Sigmoid colon (tissue), 7 donors: ENCODE results near the gene PHAX. TPM values are rescaled to one million over a fixed set of nuclear protein-coding genes. Genes with fewer than 3 reads are reported as not detected.
A peak's percentile ranks its signal among the peaks of the same experiment; 100 is the strongest.
"Not testable (repeated sequence)": the region's sequence is repeated elsewhere in the genome, so short reads cannot be mapped to it uniquely, and the experiment has no call there.

Source experiments
- DNase-seq: peaks from one replicate; pipeline ENCODE4 v3.0.0-alpha.2; 2019
- H3K27ac ChIP-seq, 4 donors: fragments of 200-600 bp; sonication (generic); one replicate each; pipeline ENCODE4 v1.5.1; 2016 to 2019; ENCODE audit warnings: mild to moderate bottlenecking in 1 of 4
- H3K27me3 ChIP-seq, 3 donors: fragments of 200-600 bp; sonication (generic); one replicate each; pipeline ENCODE4 v1.5.1; 2019; ENCODE audit warnings: mild to moderate bottlenecking in 1 of 3
- H3K36me3 ChIP-seq, 4 donors: fragments of 200-600 bp; sonication (generic); one replicate each; pipeline ENCODE4 v1.5.1; 2016 to 2019
- H3K4me1 ChIP-seq, 4 donors: fragments of 200-600 bp; sonication (generic); one replicate each; pipeline ENCODE4 v1.5.1; 2017 to 2019
- H3K4me3 ChIP-seq, 4 donors: fragments of 200-600 bp; sonication (generic); one replicate each; pipeline ENCODE4 v1.5.1; 2017 to 2019; ENCODE audit warnings: mild to moderate bottlenecking in 2 of 4, moderate library complexity in 1 of 4
- H3K9me3 ChIP-seq, 4 donors: fragments of 200-600 bp in 3 of 4; sonication (generic) in 3 of 4; one replicate each; pipeline versions ENCODE4 v1.5.1 to v1.6.1; 2013 to 2019
- EP300 ChIP-seq, 4 donors: sonication (generic); formaldehyde crosslinking; IDR thresholded peaks; one replicate each; pipeline ENCODE4 v1.6.1; 2017; ENCODE audit warnings: antibody characterized with exemption in 4 of 4
- POLR2A ChIP-seq, 2 donors: fragments of 450-650 bp; IDR thresholded peaks; one replicate each; pipeline ENCODE4 v1.6.1; 2016; ENCODE audit warnings: antibody characterized with exemption in 2 of 2, mild to moderate bottlenecking in 2 of 2, moderate library complexity in 2 of 2
- POLR2AphosphoS5 ChIP-seq, 4 donors: sonication (generic); formaldehyde crosslinking; IDR thresholded peaks; one replicate each; pipeline ENCODE4 v1.6.1; 2017; ENCODE audit warnings: antibody characterized with exemption in 4 of 4
- whole genome bisulfite sequencing, 2 donors: extraction: QIAGEN DNeasy Blood & Tissue Kit; methylation state at CpG; one replicate each; pipeline ENCODE4 v1.1.7; 2013; 5-methylcytosine and 5-hydroxymethylcytosine counted together
- intact Hi-C: fragments of 100-400 bp; cut with DNase I; formaldehyde crosslinking; loops from one replicate; pipeline ENCODE4 v1.15.1; 2023
- polyA plus RNA-seq, 3 donors: library from polyadenylated mRNA; stranded (reverse); fragments of 200-250 nt; gene quantifications; one replicate each; pipeline ENCODE4 v1.2.3, GENCODE V29; 2013
- total RNA-seq, 4 donors: library from RNA; depleted of rRNA; stranded (reverse); fragments of >200 nt; gene quantifications; one replicate each; pipeline ENCODE4 v1.1.0, GENCODE V29; 2016
- TF ChIP-seq, protein P1 (sequence below), 4 experiments: fragments of 450-650 bp in 3 of 4; fragments of 200-600 bp in 1 of 4; IDR thresholded peaks; one replicate each; pipeline ENCODE4 v1.5.1; 2016 to 2019; ENCODE audit warnings: antibody characterized with exemption in 4 of 4, mild to moderate bottlenecking in 3 of 4, moderate library complexity in 2 of 4
- donor health status: healthy with polysubstance abuse.
- donor health status: Bipolar disorder and iron deficiency.
- donor health status: healthy.

PHAX gene
- total and polyA plus RNA-seq, 7 donors, result 18.9 to 58.5 (median 38.8) TPM

DNA sequence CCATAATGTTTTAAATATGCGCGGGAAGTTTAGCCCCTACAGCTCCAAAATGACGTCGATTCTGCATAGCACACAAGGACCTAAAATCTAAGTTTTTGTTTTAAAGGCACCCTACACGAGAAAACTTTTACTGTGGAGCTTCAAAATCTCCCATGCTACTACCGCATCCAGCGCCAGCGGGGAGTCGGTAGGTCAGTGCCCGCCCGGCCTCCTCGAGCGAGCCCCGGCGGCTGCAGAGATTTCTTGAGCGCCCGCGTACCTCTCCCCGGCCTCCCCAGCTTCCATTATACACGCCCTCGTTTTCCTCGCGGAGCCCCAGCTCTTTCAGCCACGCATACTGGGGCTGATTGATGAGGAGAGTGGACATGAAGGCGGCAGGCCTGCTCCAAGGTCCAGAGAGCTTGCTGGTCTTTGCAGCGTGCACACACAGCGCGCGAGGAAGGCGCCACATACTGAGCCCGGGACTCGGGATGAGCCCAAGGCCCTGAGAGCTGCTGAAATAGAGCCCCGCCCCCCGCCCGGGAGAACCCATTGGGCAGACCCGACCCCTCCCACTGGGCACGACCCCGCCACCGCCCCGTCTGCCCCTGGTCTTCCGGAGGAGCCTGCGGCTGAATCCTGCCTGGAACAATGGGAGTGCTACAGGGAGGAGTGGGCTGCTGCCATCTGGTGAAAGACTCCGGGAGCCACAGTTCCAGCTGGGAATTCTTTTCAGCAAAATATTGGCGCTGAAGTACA is 5.8 kb upstream of the PHAX start, which contains the start of gene ALDH7A1:
TSS of gene ALDH7A1 (minus strand) at position 472 of the 738 bp plus-strand sequence. CDS start at position 451, 21 bp downstream.
- peak in 3 of 4 donors; percentile 68 to 82 (median 69) for TF ChIP-seq POLR2AphosphoS5 (IDR thresholded peaks at IDR 0.05)
- peak in 1 of 2 donors; percentile 18 for TF ChIP-seq POLR2A (IDR thresholded peaks at IDR 0.05)
- TF ChIP-seq, protein P1, sequence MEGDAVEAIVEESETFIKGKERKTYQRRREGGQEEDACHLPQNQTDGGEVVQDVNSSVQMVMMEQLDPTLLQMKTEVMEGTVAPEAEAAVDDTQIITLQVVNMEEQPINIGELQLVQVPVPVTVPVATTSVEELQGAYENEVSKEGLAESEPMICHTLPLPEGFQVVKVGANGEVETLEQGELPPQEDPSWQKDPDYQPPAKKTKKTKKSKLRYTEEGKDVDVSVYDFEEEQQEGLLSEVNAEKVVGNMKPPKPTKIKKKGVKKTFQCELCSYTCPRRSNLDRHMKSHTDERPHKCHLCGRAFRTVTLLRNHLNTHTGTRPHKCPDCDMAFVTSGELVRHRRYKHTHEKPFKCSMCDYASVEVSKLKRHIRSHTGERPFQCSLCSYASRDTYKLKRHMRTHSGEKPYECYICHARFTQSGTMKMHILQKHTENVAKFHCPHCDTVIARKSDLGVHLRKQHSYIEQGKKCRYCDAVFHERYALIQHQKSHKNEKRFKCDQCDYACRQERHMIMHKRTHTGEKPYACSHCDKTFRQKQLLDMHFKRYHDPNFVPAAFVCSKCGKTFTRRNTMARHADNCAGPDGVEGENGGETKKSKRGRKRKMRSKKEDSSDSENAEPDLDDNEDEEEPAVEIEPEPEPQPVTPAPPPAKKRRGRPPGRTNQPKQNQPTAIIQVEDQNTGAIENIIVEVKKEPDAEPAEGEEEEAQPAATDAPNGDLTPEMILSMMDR (IDR thresholded peaks at IDR 0.05), result peak in 2 of 4 experiments; percentile 15 to 42
- TF ChIP-seq EP300 (IDR thresholded peaks at IDR 0.05), result no peak
- peaks cover 0 to 23% (median 13%) of the 10 kb centered on the region in 4 donors for H3K4me1 ChIP-seq
- peaks cover 0 to 21% (median 3%) of the 10 kb centered on the region in 4 donors for H3K36me3 ChIP-seq
- WGBS, 2 donors, result 1% methylated on average over 44 of the region's 44 CpGs
- H3K27me3 ChIP-seq, result no peaks in the 10 kb centered on the region
- intact Hi-C loops, result loop anchor here (5.0 kb wide), 2 partner anchors 58 to 1948 kb away; no protein-coding TSS in a partner anchor
- no peaks in the 10 kb centered on the region for H3K9me3 ChIP-seq
- peak; percentile 93 for DNase-seq
- peak within 1 kb of the TSS; percentile 82 to 85 (median 83) for H3K27ac ChIP-seq
- peak within 1 kb of the TSS; percentile 41 to 70 (median 67) for H3K4me3 ChIP-seq

DNA sequence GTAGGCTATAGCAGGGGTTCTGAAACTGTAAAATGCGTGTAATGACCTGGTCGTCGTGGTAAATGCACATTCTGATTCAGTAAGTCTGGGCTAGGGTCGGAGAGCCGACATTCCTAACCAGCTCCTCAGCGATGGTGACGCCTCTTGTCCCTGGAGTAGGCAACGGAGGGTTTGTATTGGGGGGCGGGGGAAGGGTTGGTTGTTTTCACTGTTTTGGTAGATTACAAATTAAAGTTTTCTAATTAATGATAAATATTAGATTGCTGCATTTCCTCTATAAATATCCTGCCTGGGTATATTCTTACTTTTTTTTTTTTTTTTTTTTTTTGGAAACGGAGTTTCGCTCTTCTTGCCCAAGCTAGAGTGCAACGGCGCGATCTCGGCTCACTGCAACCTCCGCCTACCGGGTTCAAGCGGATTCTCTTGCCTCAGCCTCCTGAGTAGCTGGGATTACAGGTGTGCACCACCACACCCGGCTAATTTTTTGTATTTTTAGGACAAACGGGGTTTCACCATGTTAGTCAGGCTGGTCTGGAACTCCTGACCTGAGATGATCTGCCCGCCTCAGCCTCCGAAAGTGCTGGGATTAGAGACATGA is 5.2 kb upstream of the PHAX start:
- Histone ChIP-seq H3K27me3 (no peaks in the 10 kb centered on the region), H3K9me3 (no peaks in the 10 kb centered on the region), H3K4me3 (peak overlapping the region; percentile 41 to 70 (median 67)), H3K36me3 (peaks cover 0 to 15% (median 3%) of the 10 kb centered on the region in 4 donors), H3K27ac (peak overlapping the region; percentile 82 to 85 (median 83)), H3K4me1 (peaks cover 0 to 28% (median 18%) of the 10 kb centered on the region in 4 donors)
- WGBS, 2 donors, result 66 to 67% methylated on average over 22 of the region's 22 CpGs
- DNase-seq, result no peak
- intact Hi-C loops, result loop anchor here (5.0 kb wide), 2 partner anchors 58 to 1948 kb away; no protein-coding TSS in a partner anchor
- TF ChIP-seq POLR2AphosphoS5 (IDR thresholded peaks at IDR 0.05) (no peak), POLR2A (IDR thresholded peaks at IDR 0.05) (no peak), EP300 (IDR thresholded peaks at IDR 0.05) (no peak)
- TF ChIP-seq, protein P1 (IDR thresholded peaks at IDR 0.05), result no peak

DNA sequence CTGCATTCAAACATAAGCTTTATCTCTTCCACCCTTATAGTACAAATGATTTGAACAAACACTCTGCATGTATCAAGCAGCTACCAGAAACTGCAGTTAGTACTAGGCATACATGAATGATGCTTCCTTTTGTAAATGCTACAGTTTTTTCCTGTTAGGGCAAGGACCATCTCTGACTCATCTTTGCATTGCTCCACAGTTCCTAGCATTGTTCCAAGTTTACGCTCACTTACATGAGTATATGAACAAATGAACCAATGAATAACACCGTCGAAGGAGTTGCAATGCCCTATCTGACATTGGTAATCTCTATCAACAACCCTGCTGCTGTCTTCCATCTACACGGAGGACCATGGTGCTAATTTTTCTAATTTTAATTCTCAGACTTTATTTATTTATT is 3.6 kb upstream of the PHAX start:
- peaks cover 0 to 2% (median 0%) of the 10 kb centered on the region in 4 donors for H3K36me3 ChIP-seq
- H3K27ac ChIP-seq, result no peak overlapping the region
- peaks cover 0 to 38% (median 27%) of the 10 kb centered on the region in 4 donors for H3K4me1 ChIP-seq
- no peak for DNase-seq
- H3K27me3 ChIP-seq, result no peaks in the 10 kb centered on the region
- WGBS, 2 donors, result 83 to 90% methylated on average over 4 of the region's 4 CpGs
- intact Hi-C loops, result loop anchor here (5.0 kb wide), 2 partner anchors 60 to 1950 kb away; no protein-coding TSS in a partner anchor
- no peaks in the 10 kb centered on the region for H3K9me3 ChIP-seq
- no peak overlapping the region for H3K4me3 ChIP-seq
- TF ChIP-seq POLR2A (IDR thresholded peaks at IDR 0.05) (no peak), EP300 (IDR thresholded peaks at IDR 0.05) (no peak), POLR2AphosphoS5 (IDR thresholded peaks at IDR 0.05) (no peak)
- TF ChIP-seq, protein P1 (IDR thresholded peaks at IDR 0.05), result no peak

DNA sequence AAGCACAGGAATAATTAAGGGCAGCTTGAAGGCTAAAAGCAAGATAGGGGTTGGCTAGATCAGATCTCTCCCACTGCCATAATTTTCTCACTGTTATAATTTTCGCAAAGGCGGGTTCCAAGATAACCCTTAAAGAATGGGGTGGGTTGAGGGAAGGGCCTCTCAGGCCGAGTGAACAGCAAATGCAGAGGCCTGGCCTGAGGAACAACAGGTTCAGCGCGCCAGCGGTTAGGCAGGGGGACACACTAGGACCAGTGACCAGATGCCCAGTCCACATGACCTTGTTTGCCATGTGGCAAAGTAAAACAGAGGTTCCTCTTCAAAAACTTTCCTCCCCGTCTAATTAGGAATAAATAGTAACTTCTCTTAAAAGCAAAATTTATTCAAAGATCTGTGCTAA is 1.2 kb upstream of the PHAX start:
- Histone ChIP-seq H3K4me3 (no peak overlapping the region), H3K27ac (peak overlapping the region in 2 of 4 donors; percentile 16 to 92), H3K36me3 (peaks cover 0 to 13% (median 7%) of the 10 kb centered on the region in 4 donors), H3K4me1 (peaks cover 0 to 32% (median 23%) of the 10 kb centered on the region in 4 donors), H3K9me3 (no peaks in the 10 kb centered on the region), H3K27me3 (no peaks in the 10 kb centered on the region)
- 86 to 97% methylated on average over 7 of the region's 7 CpGs for WGBS, 2 donors
- DNase-seq, result no peak
- intact Hi-C loops, result loop anchor here (5.0 kb wide), 2 partner anchors 62 to 1952 kb away; no protein-coding TSS in a partner anchor
- TF ChIP-seq, protein P1 (IDR thresholded peaks at IDR 0.05), result no peak
- TF ChIP-seq POLR2AphosphoS5 (IDR thresholded peaks at IDR 0.05) (no peak), EP300 (IDR thresholded peaks at IDR 0.05) (no peak), POLR2A (IDR thresholded peaks at IDR 0.05) (no peak)

DNA sequence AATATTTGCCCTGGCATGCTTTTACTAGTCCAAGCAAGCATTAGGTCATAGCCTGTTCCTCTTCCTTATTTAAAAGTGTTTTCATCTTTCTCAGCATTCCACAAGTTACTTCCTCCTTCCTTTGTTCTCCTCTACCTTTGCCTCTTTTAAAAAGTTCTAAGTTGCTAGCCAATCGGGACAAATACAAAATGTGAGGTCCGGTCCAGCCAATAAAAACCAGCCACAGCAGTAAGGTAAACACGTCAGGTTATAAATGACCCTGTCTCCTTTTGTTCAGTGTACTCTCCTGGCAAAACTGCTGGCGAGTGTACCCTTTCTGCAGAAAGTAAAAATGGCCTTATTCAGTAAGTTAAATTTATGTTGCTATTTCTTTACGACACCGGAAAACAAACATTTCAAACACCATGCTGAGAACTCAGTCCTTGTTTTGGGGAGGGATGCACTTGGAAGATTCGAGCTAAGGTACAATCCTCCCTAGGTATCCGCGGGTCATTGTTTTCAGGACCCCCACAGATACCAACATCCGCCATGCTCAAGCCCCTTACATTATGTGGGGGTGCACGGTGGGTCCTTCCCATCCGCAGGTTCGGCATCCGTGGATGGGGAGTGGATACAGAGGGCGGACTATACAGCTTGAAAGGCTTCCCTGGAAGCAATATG is 646 bp upstream of the PHAX start:
- DNase-seq, H3K27me3 ChIP-seq, H3K9me3 ChIP-seq: not testable (repeated sequence)
- H3K36me3 ChIP-seq, result peaks cover 0 to 19% (median 9%) of the 10 kb centered on the region in 4 donors
- intact Hi-C loops, result loop anchor here (2.0 to 5.0 kb wide), 3 partner anchors 63 to 1953 kb away; no protein-coding TSS in a partner anchor
- H3K4me1 ChIP-seq, result peaks cover 0 to 36% (median 28%) of the 10 kb centered on the region in 4 donors
- 23 to 63% methylated on average over 15 of the region's 15 CpGs for WGBS, 2 donors
- H3K27ac ChIP-seq, result peak overlapping the region; percentile 84 to 94 (median 90)
- peak overlapping the region in 3 of 4 donors; percentile 93 to 98 (median 97) for H3K4me3 ChIP-seq
